Liver (tissue), 9 donors: Measurements from ENCODE around the gene SAMD14. TPM values are rescaled to one million over a fixed set of nuclear protein-coding genes. Genes with fewer than 3 reads are reported as not detected.

Experiments
- DNase-seq: peaks from one replicate; pipeline ENCODE4 v3.0.0-alpha.2; 2017; ENCODE audit warnings: low spot score
- H3K27ac ChIP-seq, 2 donors: one replicate each; pipeline ENCODE4 v1.7.0; 2013; ENCODE audit warnings: inconsistent platforms in 2 of 2, low read length in 2 of 2, control low read depth in 1 of 2, low read depth in 1 of 2, mild to moderate bottlenecking in 1 of 2
- H3K27me3 ChIP-seq, 4 donors: one replicate each; pipeline versions ENCODE4 v1.6.1 to v1.7.0; 2013; ENCODE audit warnings: low read length in 3 of 4, inconsistent platforms in 1 of 4, mild to moderate bottlenecking in 1 of 4, moderate library complexity in 1 of 4; ENCODE audit not compliant: control insufficient read depth in 4 of 4, insufficient read depth in 4 of 4
- H3K36me3 ChIP-seq, 4 donors: one replicate each; pipeline versions ENCODE4 v1.6.1 to v1.7.0; 2013; ENCODE audit warnings: low read length in 3 of 4, mild to moderate bottlenecking in 3 of 4, low read depth in 1 of 4, moderate library complexity in 1 of 4; ENCODE audit not compliant: control insufficient read depth in 4 of 4, insufficient read depth in 3 of 4
- H3K4me1 ChIP-seq, 4 donors: one replicate each; pipeline versions ENCODE4 v1.6.1 to v1.7.0; 2013; ENCODE audit warnings: low read length in 3 of 4, mild to moderate bottlenecking in 3 of 4, moderate library complexity in 1 of 4; ENCODE audit not compliant: control insufficient read depth in 4 of 4, insufficient read depth in 4 of 4
- H3K4me3 ChIP-seq, 3 donors: one replicate each; pipeline versions ENCODE4 v1.6.1 to v1.7.0; 2013; ENCODE audit warnings: low read length in 3 of 3, control low read depth in 1 of 3, low read depth in 1 of 3, mild to moderate bottlenecking in 1 of 3
- H3K9ac ChIP-seq, 2 donors: one replicate each; pipeline ENCODE4 v1.7.0; 2013; ENCODE audit warnings: low read length in 2 of 2, mild to moderate bottlenecking in 2 of 2, moderate library complexity in 2 of 2, control low read depth in 1 of 2, low read depth in 1 of 2
- H3K9me3 ChIP-seq, 4 donors: one replicate each; pipeline versions ENCODE4 v1.6.1 to v1.7.0; 2013; ENCODE audit warnings: low read length in 3 of 4; ENCODE audit not compliant: control insufficient read depth in 4 of 4
- ATF3 ChIP-seq: IDR thresholded peaks from 2 replicates; pipeline ENCODE4 v1.6.1; 2016; ENCODE audit warnings: antibody characterized with exemption
- CTCF ChIP-seq: fragments of 150-350 bp; IDR thresholded peaks from 2 replicates; pipeline ENCODE4 v1.5.1; 2017; ENCODE audit warnings: improper control_type of control experiment, low read depth, low read length; ENCODE audit not compliant: missing input control
- EGR1 ChIP-seq, 2 donors: IDR thresholded peaks; 2 replicates each; pipeline ENCODE4 v1.6.1; 2016 to 2018; ENCODE audit warnings: antibody characterized with exemption in 2 of 2, low read depth in 2 of 2
- FOXA1 ChIP-seq: IDR thresholded peaks from 2 replicates; pipeline ENCODE4 v1.6.1; 2016; ENCODE audit warnings: antibody characterized with exemption
- FOXA2 ChIP-seq: IDR thresholded peaks from 2 replicates; pipeline ENCODE4 v1.6.1; 2016; ENCODE audit warnings: antibody characterized with exemption
- GABPA ChIP-seq, 2 donors: IDR thresholded peaks in 1 of 2; conservative IDR thresholded peaks in 1 of 2; 2 replicates each; pipeline ENCODE4 v1.6.1; 2016; ENCODE audit warnings: antibody characterized with exemption in 2 of 2, mild to moderate bottlenecking in 1 of 2, moderate library complexity in 1 of 2
- HNF4A ChIP-seq, 2 donors: conservative IDR thresholded peaks; 2 replicates each; pipeline ENCODE4 v1.6.1; 2016; ENCODE audit warnings: antibody characterized with exemption in 2 of 2, mild to moderate bottlenecking in 2 of 2
- HNF4G ChIP-seq: IDR thresholded peaks from 2 replicates; pipeline ENCODE4 v1.6.1; 2016; ENCODE audit warnings: antibody characterized with exemption
- JUND ChIP-seq, 2 donors: IDR thresholded peaks; 2 replicates each; pipeline ENCODE4 v1.6.1; 2016; ENCODE audit warnings: antibody characterized with exemption in 2 of 2
- MAX ChIP-seq: IDR thresholded peaks from 2 replicates; pipeline ENCODE4 v1.6.1; 2016; ENCODE audit warnings: antibody characterized with exemption
- NR2F2 ChIP-seq: IDR thresholded peaks from 2 replicates; pipeline ENCODE4 v1.6.1; 2016; ENCODE audit warnings: antibody characterized with exemption
- RAD21 ChIP-seq, 2 donors: IDR thresholded peaks; 2 replicates each; pipeline ENCODE4 v1.6.1; 2016; ENCODE audit warnings: antibody characterized with exemption in 2 of 2, mild to moderate bottlenecking in 2 of 2
- REST ChIP-seq: IDR thresholded peaks from 2 replicates; pipeline ENCODE4 v1.6.1; 2016; ENCODE audit warnings: antibody characterized with exemption, mild to moderate bottlenecking
- RXRA ChIP-seq, 2 donors: IDR thresholded peaks; 2 replicates each; pipeline ENCODE4 v1.6.1; 2017 to 2018; ENCODE audit warnings: antibody characterized with exemption in 2 of 2, mild to moderate bottlenecking in 1 of 2
- SP1 ChIP-seq: IDR thresholded peaks from 2 replicates; pipeline ENCODE4 v1.6.1; 2018; ENCODE audit warnings: antibody characterized with exemption, mild to moderate bottlenecking
- TAF1 ChIP-seq: conservative IDR thresholded peaks from 2 replicates; pipeline ENCODE4 v1.6.1; 2016; ENCODE audit warnings: antibody characterized with exemption, mild to moderate bottlenecking
- YY1 ChIP-seq: IDR thresholded peaks from 2 replicates; pipeline ENCODE4 v1.6.1; 2016; ENCODE audit warnings: antibody characterized with exemption, mild to moderate bottlenecking
- ZBTB33 ChIP-seq: IDR thresholded peaks from 2 replicates; pipeline ENCODE4 v1.6.1; 2016; ENCODE audit warnings: antibody characterized with exemption
- WGBS: extraction: QIAGEN DNeasy Blood & Tissue Kit; methylation state at CpG from one replicate; pipeline ENCODE4 v1.1.7; 2013; 5-methylcytosine and 5-hydroxymethylcytosine counted together
- polyA plus RNA-seq, 2 donors: library from polyadenylated mRNA; stranded (reverse) in 1 of 2; unstranded in 1 of 2; fragments of 200-250 nt in 1 of 2; fragments of >200 nt in 1 of 2; fragmentation: Nextera tagmentation in 1 of 2; extraction: Ambion mirVana in 1 of 2; gene quantifications; one replicate each; pipeline versions ENCODE4 v1.2.1 to v1.2.3, GENCODE V29; 2013 to 2015
- total RNA-seq, 2 donors: library from RNA; depleted of rRNA; stranded (reverse); fragments of >200 nt; gene quantifications; one replicate each; pipeline ENCODE4 v1.2.3, GENCODE V29; 2014
- donor health status: healthy.
- donor health status: healthy.
- donor health status: healthy.
- donor health status: healthy.
- donor health status: healthy.

SAMD14 gene
- total and polyA plus RNA-seq, 4 donors: 0.50 to 0.84 (median 0.67) TPM; not detected in 1

- no peak for DNase-seq
- Histone ChIP-seq H3K4me1 (no peaks in the 10 kb centered on the region), H3K27me3 (no peaks in the 10 kb centered on the region), H3K4me3 (no peak overlapping the region), H3K9me3 (no peaks in the 10 kb centered on the region), H3K9ac (no peak overlapping the region), H3K36me3 (no peaks in the 10 kb centered on the region), H3K27ac (no peak overlapping the region)
- TF ChIP-seq EGR1 (IDR thresholded peaks at IDR 0.05; ENCODE audit: low read depth in 2 of 2) (no peak), FOXA2 (no peak), REST (no peak), FOXA1 (no peak), HNF4A (conservative IDR thresholded peaks at IDR 0.05) (no peak), TAF1 (no peak), GABPA (IDR thresholded peaks at IDR 0.05 in 1 of 2, conservative IDR thresholded peaks at IDR 0.05 in 1 of 2) (no peak), JUND (IDR thresholded peaks at IDR 0.05) (no peak), CTCF (no peak), RXRA (IDR thresholded peaks at IDR 0.05) (no peak), ZBTB33 (no peak), YY1 (no peak), NR2F2 (no peak), MAX (no peak), ATF3 (no peak), SP1 (no peak), RAD21 (IDR thresholded peaks at IDR 0.05) (no peak), HNF4G (no peak)
- 97% methylated on average over 16 of the region's 16 CpGs for WGBS
Observed at GRCh38 chr17:50070908-50071680, 58.9 kb downstream of the SAMD14 start.
